Left kidney (tissue), 2 donors: ENCODE data around the gene EFCAB7. TPM values are rescaled to one million over a fixed set of nuclear protein-coding genes. Genes with fewer than 3 reads are reported as not detected.
"Not testable (repeated sequence)": the region's sequence is repeated elsewhere in the genome, so short reads cannot be mapped to it uniquely, and the experiment has no call there.

Experiments
- DNase-seq: peaks from one replicate; pipeline ENCODE4 v3.0.0-alpha.2; 2013
- polyA plus RNA-seq: library from polyadenylated mRNA; unstranded; fragments of 120-200 nt; gene quantifications from one replicate; pipeline ENCODE4 v1.2.1, GENCODE V29; 2013; ENCODE audit not compliant: insufficient read length

Gene EFCAB7
- polyA plus RNA-seq, 1 donor, result 27.5 TPM

DNA sequence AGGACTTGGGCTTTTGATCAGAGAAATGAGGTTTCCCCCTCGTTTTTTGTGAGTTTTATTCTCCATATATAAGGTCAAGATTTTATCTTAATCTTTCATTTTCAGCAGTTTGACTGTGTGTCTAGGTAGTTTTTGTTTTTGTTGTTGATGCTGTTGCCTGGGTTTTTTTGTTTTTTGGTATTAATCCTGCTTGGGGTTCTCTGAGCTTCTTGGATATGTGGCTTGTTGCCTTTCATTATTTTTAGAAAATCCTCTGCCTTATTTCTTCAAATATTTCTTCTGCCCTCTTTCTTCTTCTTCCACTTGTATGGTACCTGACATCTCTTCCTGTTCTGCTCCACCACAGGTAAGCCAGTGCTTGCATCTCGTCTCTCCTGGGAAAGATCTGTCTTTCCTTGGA, 25.0 kb downstream of the EFCAB7 start:
- no peak for DNase-seq

DNA sequence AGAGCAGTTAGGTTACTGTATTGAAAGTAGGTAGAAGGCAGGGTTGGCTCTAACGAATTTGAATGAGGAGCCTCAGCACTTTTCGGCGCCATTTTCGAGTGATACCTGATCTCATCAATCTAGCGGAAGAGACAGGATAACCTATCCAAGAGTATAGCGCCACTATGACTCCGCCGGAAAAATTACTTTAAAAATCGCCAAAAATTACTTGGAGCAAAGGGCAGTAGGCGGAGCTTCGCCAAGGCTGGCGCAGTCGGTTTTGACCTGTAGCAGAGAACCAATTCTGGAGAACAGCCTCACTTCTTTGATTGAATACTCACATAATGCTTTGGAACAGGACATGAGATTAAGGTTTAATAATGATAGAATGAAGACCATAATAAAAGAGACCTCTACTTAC, 25.6 kb downstream of the EFCAB7 start:
- DNase-seq, result no peak

DNA sequence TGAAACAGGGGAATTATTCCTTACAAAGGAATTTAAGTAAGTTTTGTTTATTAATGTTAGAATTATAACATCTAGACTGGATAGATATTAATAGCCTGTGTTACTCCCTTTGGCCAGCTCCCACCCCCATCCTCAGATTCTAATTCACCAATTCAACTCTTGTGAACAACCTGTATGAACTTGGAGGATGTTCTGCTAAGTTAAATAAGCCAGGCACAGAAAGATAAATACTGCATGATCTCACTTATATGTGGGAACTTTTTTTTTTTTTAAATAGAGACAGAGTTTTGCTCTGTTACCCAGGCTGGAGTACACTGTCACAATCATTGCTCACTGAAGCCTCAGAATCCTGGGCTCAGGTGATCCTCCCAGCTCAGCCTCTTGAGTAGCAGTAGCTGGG, 32.2 kb downstream of the EFCAB7 start:
- DNase-seq, result no peak

DNA sequence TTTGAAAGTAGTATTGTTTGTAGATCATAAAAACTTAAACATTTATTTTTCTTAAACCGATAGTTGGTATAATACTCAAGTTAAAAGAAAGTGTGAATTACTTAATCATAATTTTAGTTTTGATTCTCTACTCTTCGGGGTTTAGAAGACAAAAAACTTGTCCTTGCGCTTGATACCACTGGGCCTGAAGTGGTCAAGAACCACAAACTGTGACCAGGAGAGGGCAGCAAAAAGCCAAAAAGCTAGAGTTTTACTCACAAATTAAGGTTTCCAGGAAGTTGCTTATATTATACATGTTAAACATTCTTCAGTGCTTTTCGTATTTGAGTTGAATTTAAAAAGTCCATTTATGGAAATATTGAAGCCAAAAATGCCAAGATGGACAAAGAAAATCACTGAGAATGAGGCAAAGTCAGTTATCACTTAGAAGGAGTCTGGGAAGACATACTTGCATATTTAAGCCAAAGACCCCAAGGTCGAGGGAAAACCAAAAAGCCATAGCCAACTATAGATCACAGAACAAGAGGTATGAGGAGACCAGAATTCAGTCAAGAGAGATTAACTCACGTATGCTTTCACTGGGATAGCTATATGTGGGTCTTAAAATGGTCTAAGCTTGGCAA, 34.2 kb downstream of the EFCAB7 start:
- peak; percentile 22 for DNase-seq

DNA sequence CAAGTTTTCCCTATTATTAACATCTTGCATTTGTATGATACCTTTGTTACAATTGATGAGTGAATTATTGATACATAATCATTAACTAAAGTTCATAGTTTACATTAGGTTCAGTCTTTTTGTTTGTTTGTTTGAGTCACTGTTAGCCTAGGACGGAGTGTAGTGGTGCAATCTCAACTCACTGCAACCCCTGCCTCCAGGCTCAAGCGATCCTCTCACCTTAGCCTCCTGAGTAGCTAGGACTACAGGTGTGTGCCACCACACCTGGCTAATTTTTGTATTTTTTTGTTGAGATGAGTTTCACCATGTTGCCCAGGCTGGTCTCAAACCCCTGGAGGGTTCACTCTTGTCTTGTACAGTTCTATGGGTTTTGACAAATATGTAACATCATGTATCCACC, 36.0 kb downstream of the EFCAB7 start:
- DNase-seq, result no peak

DNA sequence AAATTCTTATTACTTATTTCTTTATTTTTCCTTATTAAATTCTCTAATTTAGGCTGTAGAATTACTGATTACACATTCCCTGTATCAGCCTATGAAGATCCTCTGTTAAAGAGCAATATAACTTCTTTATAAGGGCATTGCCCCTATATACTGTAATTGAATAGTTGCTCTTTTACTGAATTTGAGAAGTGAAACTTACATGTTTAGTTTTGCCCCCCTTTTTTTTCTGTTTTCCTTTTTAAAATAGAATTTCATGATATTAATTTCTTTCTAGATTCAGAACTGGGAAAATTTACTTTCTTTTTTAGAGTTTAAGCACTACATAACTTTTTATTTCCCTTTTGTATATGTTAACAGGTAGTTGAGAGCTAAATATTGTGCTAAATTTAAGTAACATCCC, 40.4 kb downstream of the EFCAB7 start:
- DNase-seq, result no peak

DNA sequence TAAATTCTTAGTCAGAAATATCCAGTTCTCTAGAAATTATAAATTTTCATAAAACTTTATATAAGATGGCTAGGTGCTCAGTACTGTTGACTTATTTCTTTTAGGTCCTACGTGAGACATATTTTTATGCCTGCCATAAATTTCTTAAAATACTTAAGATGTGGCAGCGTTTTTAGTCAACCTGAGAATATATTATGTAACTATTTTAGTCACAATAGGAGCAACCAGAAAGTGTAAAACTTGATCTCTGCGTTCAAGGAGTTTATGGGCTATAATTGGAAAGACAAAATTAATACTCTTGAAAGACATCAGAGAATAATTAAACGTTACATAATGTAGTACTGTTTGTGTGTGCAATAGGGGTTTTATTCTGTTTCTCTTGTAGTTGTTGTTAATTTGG, 45.7 kb downstream of the EFCAB7 start:
- no peak for DNase-seq

DNA sequence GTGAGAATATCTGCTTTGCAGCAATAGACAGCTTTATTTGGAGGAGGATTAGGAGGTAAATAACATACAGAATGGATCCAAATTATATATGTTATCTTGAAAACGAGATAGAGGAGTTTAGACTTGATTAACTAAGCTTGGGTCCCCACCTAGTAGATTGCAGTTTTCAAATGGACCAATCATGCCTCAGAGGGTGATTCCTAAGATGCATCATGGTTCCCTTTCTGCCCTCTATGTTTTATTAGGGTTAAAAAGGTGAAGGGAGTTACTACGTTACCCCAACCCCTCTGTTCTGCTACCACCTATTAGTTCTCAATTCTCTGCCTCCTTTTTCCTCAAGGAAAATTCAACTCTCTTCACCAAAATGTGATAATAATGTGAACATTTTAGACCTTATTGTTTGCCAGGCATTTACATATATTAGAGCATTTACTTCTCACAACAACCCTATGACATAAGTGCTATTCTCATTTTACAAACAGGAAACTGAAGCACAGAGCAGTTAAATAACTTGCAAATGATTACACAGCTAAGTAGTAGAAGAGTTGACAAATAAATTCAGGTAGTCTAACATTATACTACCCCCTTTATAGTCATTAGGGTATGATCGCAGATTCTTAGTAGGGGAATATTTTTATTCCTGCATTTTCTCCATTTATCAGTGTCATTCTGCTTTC, 46.5 kb downstream of the EFCAB7 start:
- DNase-seq, result no peak

DNA sequence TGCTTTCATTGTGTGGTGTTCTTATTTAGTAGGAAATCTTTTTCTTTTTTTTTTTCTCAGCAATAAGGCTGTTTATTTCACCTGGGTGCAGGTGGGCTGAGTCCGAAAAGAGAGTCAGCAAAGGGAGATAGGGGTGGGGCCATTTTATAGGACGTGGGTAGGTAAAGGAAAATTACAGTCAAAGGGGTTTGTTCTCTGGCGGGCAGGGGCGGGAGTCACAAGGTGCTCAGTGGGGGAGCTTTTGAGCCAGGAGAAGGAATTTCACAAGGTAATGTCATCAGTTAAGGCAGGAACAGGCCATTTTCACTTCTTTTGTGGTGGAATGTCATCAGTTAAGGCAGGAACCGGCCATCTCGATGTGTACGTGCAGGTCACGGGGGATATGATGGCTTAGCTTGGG, 49.4 kb downstream of the EFCAB7 start:
- DNase-seq, result not testable (repeated sequence)

DNA sequence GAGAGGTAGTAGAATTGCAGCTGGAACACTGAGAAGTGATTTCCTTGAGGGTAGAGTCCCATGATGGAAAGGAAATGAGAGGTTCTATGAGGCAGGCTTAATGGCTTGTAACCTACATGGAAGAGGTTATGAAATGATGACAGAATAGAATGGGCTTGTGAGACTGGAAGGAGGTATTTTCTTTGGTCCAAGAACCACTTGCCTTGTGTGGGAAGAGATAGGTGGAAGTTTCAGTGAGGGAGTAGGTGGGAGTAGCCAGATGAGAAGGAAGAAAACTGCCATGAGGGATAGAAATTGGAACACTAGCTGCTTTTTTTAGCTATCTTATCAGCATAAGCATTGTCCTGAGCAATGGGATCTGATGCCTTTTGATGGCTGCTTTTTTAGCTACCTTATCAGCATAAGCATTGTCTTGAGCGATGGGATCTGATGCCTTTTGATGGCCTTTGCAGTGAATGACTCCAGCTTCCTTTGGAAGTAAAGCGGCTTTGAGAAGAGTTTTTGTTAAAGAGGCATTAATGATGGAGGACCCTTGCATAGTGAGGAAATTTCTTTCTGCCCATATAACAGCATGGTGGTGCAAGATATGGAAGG, 51.0 kb downstream of the EFCAB7 start:
- DNase-seq, result not testable (repeated sequence)

DNA sequence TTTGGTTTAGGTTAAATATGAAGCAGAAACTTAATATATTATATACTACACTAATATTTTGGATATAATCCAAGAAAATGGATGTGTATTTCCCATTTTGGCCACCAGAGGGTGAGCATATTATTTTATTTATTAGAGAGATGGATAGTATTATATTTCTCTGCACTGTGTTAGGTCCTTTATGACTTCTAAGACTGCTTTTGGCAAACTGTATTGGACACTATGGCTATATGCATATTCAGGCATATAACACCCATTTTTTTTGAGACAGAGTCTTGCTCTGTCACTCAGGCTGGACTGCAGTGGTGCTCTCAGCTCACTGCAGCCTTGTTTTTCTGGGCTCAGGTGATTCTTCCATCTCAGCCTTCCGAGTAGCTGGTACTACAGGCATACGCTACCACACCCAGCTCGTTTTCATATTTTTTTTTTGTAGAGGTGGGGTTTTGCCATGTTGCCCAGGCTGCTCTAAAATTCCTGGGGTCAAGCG, 52.1 kb downstream of the EFCAB7 start:
- DNase-seq, result peak; percentile 21

DNA sequence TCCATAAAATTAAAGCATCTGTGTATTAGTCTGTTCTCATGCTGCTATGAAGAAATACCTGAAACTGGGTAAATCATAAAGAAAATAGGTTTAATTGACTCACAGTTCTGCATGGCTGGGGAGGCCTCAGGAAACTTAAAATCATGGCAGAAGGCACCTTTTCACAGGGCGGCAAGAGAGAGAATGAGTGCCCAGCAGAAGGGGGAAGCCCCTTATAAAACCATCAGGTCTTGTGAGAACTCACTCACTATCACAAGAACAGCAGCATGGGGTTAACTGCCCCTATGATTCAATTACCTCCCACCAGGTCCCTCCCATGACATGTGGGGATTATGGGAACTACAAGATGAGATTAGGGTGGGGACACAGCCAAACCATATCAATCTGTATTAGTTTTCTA, 63.0 kb downstream of the EFCAB7 start:
- DNase-seq, result not testable (repeated sequence)

DNA sequence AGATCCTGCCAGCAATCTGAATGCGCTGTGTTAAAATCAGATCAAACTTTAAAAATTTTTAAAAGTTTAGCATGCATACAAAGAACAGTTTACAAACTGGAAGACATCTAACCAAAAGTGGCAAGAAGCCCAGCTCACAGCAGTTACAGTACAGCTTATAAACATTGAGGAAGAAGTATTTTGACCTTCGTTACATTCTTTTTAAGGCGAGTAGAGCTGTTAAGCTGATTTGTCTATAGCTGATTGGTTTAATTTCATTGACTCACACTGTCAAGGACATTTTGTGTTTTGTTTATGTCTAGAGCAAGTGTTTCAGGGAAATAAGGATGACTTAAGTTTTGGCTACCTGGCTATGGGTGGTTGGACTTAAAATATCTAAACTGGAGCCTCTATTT, 66.8 kb downstream of the EFCAB7 start:
- no peak for DNase-seq

DNA sequence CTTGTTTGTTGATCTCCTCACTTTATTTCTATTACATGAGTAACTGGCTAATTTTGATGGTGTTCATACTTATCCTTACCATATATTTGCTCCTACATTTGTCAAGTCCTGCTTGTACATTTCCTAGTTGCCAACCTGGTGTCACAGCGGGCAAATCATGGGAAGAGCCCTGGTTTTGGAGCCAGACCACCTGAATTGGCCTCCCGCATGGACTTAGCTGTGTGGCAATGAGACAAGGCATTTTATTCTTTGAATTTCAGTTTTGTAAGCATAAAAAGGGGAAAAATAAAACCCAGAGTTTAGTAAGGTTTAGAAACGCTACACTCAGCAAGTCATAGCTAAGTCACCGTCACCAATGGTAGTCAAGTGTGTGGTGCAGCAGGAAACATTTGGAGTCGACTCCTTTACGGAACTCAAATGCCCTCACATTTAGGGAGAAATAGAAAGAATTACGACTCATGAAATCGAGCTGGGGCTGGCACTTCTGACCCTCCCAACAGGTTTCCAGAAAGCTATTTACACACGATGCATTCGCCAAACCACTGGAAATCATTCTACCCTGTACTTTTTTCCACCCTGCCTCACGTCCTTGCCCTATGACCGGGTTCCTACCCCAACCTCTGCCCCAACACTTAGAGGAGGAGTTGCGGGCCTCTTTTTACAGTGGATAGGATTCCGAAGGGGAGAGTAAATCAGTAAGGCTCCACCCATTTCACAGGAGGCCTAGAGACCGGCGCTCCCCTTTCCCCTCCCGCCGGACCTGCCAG, 69.4 kb downstream of the EFCAB7 start:
- no peak for DNase-seq

DNA sequence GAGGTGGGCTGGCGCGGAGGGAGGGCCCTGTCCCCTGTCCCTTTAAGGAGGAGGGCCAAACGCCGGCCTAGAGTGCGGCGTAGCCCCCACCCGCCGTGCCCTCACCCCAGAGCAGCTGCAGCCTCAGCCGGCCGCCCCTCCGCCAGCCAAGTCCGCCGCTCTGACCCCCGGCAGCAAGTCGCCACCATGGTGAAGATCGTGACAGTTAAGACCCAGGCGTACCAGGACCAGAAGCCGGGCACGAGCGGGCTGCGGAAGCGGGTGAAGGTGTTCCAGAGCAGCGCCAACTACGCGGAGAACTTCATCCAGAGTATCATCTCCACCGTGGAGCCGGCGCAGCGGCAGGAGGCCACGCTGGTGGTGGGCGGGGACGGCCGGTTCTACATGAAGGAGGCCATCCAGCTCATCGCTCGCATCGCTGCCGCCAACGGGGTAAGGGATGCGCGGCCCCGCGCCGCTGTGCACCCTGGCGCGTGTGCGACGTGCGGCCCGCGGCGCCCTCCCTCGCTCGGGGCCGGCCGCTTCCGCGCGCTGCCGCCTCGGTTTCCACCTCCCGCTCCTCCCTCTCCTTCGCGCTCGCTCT, 70.1 kb downstream of the EFCAB7 start, which contains the start of gene PGM1:
PGM1 (plus strand) TSS at position 109 of the 583 bp plus-strand sequence; CDS start at position 187, 78 bp downstream.
- DNase-seq, result peak; percentile 71

DNA sequence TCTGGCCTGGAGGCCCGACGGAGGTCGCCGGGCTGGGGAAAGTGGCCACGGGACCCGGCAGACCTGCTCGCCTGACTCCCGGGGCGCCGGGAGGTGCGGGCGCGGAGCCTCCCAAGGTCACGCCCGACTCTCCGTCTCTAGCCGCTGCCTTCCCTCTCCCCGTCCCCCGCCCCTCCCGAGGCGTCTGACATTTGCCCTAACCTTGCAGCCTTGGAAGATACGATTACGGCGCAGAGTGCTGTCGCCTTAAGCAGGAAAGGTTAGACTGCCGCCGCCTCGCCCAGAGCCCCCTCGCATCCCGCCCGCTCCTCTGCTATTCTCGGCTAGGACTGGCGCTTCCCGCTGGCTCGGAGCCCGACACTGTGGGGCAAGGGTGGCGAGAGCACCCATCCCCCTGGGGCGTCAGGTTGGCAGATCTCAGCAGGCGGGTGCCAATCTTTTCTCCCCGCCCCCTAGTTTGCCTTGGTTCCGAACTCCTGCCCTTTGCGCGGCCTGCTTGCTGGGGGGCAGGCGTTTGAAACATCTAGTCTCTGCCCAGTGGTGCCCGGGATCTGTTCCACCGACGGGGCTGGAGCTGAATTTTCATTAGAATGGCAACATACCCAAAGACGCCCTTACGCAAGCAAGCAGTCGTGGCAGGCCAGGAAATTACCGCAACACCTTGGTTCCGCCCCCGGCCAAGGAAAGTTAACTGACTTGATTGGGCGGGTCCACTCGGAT, 70.7 kb downstream of the EFCAB7 start:
- peak; percentile 24 for DNase-seq

DNA sequence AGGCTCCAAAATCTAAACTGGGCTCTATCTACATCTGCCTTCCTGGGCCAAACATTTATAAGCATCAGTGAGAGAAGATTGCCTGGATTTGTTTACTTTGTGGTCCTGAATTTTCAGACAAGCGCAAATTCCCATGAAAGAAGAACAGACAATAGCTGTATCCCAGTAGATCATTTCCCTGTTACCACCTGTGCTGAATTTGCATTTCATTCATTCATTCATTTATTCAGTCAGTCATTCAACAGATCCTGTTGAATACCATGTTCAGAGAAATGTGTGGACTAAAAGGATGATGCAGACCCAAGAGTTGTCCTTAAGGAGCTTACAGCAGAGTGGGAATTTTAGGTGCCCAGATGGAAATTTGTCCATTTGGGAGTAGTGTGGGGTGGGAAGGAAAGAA, 72.1 kb downstream of the EFCAB7 start:
- no peak for DNase-seq

DNA sequence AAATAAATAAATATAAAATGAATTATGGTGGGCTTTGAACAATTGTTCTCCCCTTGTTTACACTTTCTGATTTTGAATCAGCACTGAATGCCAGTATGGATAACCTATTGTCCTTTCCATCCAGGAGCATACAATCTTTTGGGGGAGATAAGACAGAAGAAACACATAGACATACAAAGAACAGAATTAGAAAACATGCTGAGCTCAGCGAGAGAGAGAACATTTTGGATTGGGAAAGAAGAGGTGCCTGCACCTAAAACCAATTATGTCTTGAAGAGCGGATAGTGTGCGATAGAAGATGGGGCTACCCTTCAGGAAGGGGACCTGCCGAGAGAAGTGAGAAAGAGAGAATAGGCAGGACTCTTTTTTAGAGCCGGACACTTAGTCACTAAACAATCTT, 76.5 kb downstream of the EFCAB7 start:
- no peak for DNase-seq

DNA sequence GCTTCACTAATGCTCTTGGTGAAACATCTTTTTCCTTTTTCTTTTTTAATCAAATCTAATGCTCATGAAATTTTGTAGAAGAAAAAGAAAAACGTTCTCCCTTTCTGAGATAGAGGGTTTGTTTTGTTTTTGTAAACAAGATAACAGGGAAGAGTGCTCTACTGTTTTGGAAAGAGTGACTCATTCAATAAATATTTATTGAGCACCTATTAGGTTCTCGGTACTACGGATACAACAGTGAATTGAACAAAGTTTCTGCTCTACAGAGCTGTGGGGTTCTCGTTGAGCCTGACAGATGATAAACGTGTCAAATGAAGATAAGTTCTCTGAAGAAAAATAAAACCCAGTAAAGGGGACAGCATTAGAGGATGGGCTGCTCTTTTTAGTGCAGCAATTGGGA, 76.9 kb downstream of the EFCAB7 start:
- no peak for DNase-seq

DNA sequence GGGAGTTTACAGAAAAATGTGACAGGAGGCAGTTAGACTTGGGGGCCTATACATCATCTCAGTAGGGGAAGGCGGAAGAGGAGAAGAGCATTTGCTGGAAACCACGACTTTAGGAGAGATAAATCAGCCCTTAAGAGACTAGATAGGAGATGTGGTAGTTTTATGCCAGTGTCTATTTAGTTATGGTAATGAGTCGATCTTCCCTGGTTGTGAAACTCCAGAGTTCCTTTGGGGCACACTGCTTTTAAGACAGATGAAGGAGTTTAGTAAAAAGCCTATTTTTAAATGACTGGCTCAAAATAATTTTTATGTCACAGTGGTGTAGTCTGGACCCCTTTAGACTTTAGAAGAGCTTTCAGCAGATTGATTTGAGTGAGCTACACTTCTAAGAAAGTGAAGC, 77.7 kb downstream of the EFCAB7 start:
- no peak for DNase-seq

DNA sequence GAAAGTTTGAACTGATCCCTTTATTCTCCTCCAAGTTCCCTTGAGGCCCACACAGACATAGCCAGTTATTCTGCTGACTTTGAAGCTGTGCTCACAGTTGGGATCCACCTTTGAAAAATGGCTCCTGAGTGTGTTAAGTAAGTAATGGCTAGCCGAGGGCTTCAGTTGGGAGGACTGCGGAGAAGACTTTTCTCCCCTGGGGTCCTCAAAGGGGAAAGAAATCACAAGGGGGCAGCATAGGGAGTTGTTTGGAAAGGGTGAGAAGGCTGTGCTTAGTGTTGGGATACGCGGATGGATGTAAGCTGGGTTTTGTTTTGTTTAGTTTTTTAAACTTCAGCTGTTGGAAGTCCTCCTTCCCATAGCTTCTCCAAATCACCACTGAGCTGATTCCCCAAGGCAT, 78.1 kb downstream of the EFCAB7 start:
- no peak for DNase-seq

DNA sequence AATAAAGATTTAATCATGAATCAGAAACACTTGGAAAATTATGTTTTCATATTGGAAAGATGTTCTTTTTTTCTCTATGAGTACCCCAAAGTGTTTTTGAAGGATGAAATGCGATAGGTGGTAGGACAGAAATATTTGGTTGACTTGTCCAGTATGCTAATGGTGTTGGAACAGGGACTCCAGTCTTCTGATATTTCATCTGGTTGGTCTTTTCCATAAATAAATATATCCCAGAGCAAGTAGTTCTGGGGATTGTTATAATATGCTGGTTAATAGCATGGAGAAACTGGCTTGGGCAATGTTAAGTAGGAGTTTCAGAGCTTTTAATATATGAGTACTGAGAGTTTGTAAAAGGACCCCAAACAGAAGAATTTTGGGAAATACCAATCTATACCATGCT, 78.6 kb downstream of the EFCAB7 start:
- no peak for DNase-seq
